Measurements from ENCODE around the gene TMED1. TPM values are rescaled to one million over a fixed set of nuclear protein-coding genes. Genes with fewer than 3 reads are reported as not detected.

The TMED1 gene
- total and polyA plus RNA-seq, 2 of the 13 experiments (the other 11 are each of a cell fraction or from before 2014, with no cell fraction given) = 48.3 to 51.8 TPM

DNA sequence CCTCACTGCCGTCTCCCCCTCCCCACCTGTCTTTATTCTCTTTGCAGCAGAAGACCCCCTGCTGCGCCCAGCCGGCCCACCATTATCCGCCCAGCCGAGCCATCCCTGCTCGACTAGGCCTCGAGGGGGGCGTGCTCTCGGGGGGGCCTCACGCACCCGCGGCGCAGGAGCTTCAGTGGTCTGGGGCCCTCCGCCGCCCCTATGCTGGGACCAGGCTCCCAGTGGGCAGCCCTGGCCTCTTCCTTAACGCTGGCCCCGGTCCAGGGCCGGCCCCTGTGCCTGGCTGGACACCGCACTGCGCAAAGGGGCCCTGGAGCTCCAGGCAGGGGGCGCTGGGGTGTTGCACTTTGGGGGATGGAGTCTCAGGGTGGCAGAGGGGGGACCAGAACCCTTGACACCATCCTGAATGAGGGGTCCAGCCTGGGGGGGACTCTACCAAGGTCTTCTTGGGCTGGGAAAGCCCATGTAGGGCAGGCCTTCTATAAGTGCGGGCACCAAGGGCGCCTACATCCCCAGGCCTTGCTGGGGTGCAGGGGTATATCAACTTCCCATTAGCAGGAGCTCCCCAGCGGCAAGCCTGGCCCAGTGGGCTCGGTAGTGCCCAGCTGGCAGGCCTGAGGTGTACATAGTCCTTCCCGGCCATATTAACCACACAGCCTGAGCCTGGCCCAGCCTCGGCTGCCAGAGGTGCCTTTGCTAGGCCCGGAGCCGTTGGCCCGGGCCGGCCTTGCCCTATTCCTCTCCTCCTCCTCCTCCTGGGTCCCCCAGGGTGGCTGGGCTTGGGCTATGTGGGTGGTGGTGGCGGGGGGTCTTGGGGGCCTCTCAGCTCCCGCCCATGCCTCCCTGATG lies 4.9 kb downstream of the TMED1 start (continued):
- TF ChIP-seq, protein P1, sequence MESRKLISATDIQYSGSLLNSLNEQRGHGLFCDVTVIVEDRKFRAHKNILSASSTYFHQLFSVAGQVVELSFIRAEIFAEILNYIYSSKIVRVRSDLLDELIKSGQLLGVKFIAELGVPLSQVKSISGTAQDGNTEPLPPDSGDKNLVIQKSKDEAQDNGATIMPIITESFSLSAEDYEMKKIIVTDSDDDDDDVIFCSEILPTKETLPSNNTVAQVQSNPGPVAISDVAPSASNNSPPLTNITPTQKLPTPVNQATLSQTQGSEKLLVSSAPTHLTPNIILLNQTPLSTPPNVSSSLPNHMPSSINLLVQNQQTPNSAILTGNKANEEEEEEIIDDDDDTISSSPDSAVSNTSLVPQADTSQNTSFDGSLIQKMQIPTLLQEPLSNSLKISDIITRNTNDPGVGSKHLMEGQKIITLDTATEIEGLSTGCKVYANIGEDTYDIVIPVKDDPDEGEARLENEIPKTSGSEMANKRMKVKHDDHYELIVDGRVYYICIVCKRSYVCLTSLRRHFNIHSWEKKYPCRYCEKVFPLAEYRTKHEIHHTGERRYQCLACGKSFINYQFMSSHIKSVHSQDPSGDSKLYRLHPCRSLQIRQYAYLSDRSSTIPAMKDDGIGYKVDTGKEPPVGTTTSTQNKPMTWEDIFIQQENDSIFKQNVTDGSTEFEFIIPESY (CRISPR knock-in tag; IDR thresholded peaks at IDR 0.05) = no peak
- no peak for TF ChIP-seq MZF1 (CRISPR knock-in tag; IDR thresholded peaks at IDR 0.05; ENCODE audit: borderline replicate concordance)
- TF ChIP-seq MLLT10 (CRISPR knock-in tag; IDR thresholded peaks at IDR 0.05) = no peak
- TF ChIP-seq, protein P2, sequence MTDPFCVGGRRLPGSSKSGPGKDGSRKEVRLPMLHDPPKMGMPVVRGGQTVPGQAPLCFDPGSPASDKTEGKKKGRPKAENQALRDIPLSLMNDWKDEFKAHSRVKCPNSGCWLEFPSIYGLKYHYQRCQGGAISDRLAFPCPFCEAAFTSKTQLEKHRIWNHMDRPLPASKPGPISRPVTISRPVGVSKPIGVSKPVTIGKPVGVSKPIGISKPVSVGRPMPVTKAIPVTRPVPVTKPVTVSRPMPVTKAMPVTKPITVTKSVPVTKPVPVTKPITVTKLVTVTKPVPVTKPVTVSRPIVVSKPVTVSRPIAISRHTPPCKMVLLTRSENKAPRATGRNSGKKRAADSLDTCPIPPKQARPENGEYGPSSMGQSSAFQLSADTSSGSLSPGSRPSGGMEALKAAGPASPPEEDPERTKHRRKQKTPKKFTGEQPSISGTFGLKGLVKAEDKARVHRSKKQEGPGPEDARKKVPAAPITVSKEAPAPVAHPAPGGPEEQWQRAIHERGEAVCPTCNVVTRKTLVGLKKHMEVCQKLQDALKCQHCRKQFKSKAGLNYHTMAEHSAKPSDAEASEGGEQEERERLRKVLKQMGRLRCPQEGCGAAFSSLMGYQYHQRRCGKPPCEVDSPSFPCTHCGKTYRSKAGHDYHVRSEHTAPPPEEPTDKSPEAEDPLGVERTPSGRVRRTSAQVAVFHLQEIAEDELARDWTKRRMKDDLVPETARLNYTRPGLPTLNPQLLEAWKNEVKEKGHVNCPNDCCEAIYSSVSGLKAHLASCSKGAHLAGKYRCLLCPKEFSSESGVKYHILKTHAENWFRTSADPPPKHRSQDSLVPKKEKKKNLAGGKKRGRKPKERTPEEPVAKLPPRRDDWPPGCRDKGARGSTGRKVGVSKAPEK (CRISPR knock-in tag; IDR thresholded peaks at IDR 0.05; ENCODE audit: borderline replicate concordance) = no peak
- TF ChIP-seq NR2C2 (CRISPR knock-in tag; IDR thresholded peaks at IDR 0.05; ENCODE audit: borderline replicate concordance) = no peak
- peak; percentile 9; the same call in 1 of the 2 replicates for TF ChIP-seq POLR2G (IDR thresholded peaks at IDR 0.05; ENCODE audit: low read depth, low read length)
